ENCODE results near the gene NBAS. TPM values are rescaled to one million over a fixed set of nuclear protein-coding genes. Genes with fewer than 3 reads are reported as not detected.

NBAS gene
- total and polyA plus RNA-seq, 9 of the 15 experiments (the other 6 are each of a cell fraction or from before 2014, with no cell fraction given) = 15.3 to 94.4 (median 69.9) TPM

Other genes with a start within 250 kb of the NBAS start
- 116 and 118 TPM in 2 replicates for gene DDX1, start 30.5 kb upstream of the NBAS start, total RNA-seq (2014; rRNA removed)
- gene DDX1, start 30.5 kb upstream of the NBAS start, total RNA-seq (2014; rRNA removed; fragmentation: Illumina TruSeq; extraction: Trizol) = 277 and 293 TPM in 2 replicates
- 212 and 232 TPM in 2 replicates for gene DDX1, start 30.5 kb upstream of the NBAS start, total RNA-seq (2015; rRNA removed; fragmentation: Illumina TruSeq; extraction: Trizol)
- gene DDX1, start 30.5 kb upstream of the NBAS start, total RNA-seq (2021) = 190 and 203 TPM in 2 replicates
- gene DDX1, start 30.5 kb upstream of the NBAS start, polyA plus RNA-seq (2011; rRNA removed) = 143 and 249 TPM in 2 replicates
- 217 and 239 TPM in 2 replicates for gene DDX1, start 30.5 kb upstream of the NBAS start, polyA plus RNA-seq (2014; fragmentation: Illumina TruSeq; extraction: Trizol)
- 100 to 1,000 TPM; 172 to 265 TPM for gene DDX1, start 30.5 kb upstream of the NBAS start, polyA plus RNA-seq (2014; fragmentation: Nextera tagmentation; extraction: Ambion mirVana)
- gene DDX1, start 30.5 kb upstream of the NBAS start, polyA plus RNA-seq (2014; rRNA removed) = 176 and 184 TPM in 2 replicates

All from K562 (cell line).